Panc1 (cell line): ENCODE data around the gene PHTF2.

Source experiments
- CTCF ChIP-seq: fragments of 450-650 bp; IDR thresholded peaks from 2 replicates; pipeline ENCODE4 v1.5.1; 2017; ENCODE audit warnings: mild to moderate bottlenecking
- POLR2AphosphoS5 ChIP-seq: IDR thresholded peaks from 2 replicates; pipeline ENCODE4 v1.6.1; 2012; ENCODE audit warnings: mild to moderate bottlenecking, low read depth, low read length, moderate library complexity
- REST ChIP-seq, 2 experiments: IDR thresholded peaks; 2 replicates each; pipeline ENCODE4 v1.6.1; 2011 to 2012; ENCODE audit warnings: low read depth in 2 of 2, control low read depth in 1 of 2, low read length in 1 of 2, mild to moderate bottlenecking in 1 of 2, moderate library complexity in 1 of 2; ENCODE audit not compliant: insufficient read depth in 1 of 2

GRCh38 chr7:77765906-77766800, 32.4 kb upstream of the PHTF2 start:
- TF ChIP-seq CTCF: no peak
- no peak for TF ChIP-seq REST (IDR thresholded peaks at IDR 0.05; ENCODE audit: insufficient read depth in 1 of 2, low read depth in 2 of 2, low read length in 1 of 2)
- TF ChIP-seq POLR2AphosphoS5: no peak
